ENCODE results near the gene TAOK3. TPM values are rescaled to one million over a fixed set of nuclear protein-coding genes. Genes with fewer than 3 reads are reported as not detected.

TAOK3 gene
- total RNA-seq, 2 donors from 2014 or later = 33.4 to 40.6 TPM

DNA sequence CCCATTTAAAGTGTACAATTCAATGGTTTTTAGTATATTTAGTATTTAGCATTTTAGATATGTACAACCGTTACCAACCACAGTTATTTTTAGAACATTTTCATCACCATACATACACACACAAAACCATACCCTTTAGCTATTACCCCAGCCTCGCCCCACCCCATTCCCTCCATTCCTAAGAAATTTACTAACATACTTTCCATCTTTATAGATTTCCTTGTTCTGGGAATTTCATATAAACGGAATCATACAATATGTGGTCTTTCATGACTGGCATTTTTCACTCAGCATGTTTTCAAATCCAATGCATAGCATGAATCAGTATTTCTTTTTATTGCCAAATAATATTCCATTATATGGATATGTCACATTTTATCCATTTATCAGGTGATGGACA, 101.5 kb downstream of the TAOK3 start:
- H3K27me3 ChIP-seq (ENCODE audit: control insufficient read depth, insufficient read depth, low read length, poor library complexity, severe bottlenecking) = no peaks in the 10 kb centered on the region
- H3K4me3 ChIP-seq (ENCODE audit: low read length) = no peak overlapping the region
- no peaks in the 10 kb centered on the region for H3K4me1 Mint-ChIP-seq
- H3K9me3 Mint-ChIP-seq = no peaks in the 10 kb centered on the region
- H3K36me3 Mint-ChIP-seq (ENCODE audit: low read depth) = no peaks in the 10 kb centered on the region
- H3K4me1 ChIP-seq (ENCODE audit: control insufficient read depth, insufficient read depth, low read length) = no peaks in the 10 kb centered on the region
- no peak for DNase-seq
- no peaks in the 10 kb centered on the region for H3K9me3 ChIP-seq (ENCODE audit: control insufficient read depth, low read length)
- no peaks in the 10 kb centered on the region for H3K27me3 Mint-ChIP-seq (ENCODE audit: insufficient read depth)
- no peak overlapping the region for H3K27ac Mint-ChIP-seq
- no peak overlapping the region for H3K9ac ChIP-seq (ENCODE audit: extremely low read depth, low read length, poor library complexity, severe bottlenecking)
- no peak overlapping the region for H3K4me3 Mint-ChIP-seq
- no peak overlapping the region for H3K27ac ChIP-seq (ENCODE audit: low read depth, low read length)
- TF ChIP-seq, protein P1, sequence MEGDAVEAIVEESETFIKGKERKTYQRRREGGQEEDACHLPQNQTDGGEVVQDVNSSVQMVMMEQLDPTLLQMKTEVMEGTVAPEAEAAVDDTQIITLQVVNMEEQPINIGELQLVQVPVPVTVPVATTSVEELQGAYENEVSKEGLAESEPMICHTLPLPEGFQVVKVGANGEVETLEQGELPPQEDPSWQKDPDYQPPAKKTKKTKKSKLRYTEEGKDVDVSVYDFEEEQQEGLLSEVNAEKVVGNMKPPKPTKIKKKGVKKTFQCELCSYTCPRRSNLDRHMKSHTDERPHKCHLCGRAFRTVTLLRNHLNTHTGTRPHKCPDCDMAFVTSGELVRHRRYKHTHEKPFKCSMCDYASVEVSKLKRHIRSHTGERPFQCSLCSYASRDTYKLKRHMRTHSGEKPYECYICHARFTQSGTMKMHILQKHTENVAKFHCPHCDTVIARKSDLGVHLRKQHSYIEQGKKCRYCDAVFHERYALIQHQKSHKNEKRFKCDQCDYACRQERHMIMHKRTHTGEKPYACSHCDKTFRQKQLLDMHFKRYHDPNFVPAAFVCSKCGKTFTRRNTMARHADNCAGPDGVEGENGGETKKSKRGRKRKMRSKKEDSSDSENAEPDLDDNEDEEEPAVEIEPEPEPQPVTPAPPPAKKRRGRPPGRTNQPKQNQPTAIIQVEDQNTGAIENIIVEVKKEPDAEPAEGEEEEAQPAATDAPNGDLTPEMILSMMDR (conservative IDR thresholded peaks at IDR 0.05) = no peak
- H3K36me3 ChIP-seq (ENCODE audit: control insufficient read depth, insufficient read depth, low read length) = no peaks in the 10 kb centered on the region
- 94 to 96% methylated on average over 2 to 3 of the region's 3 CpGs for WGBS, 2 experiments (ENCODE audit: insufficient coverage in 1 of 2, insufficient read length in 1 of 2)

DNA sequence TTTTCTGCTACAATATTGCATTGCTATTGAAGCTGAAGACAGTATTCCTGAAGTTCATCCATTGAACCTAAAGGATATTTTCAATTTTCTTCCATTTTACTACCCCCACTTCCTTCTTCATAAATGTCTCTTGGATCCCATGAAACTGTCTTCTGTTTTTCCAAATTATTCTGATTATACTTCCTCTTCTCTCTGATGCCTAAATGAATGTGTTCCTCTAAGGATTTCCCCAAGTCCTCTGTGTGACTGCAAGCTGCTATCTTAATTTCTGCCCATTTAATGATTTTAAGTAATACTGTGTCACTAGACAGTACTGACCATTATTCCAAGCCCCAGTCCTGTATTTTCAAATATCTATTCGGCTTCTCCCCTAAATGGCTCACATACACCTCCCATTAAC, 102.9 kb downstream of the TAOK3 start:
- no peaks in the 10 kb centered on the region for H3K4me1 ChIP-seq (ENCODE audit: control insufficient read depth, insufficient read depth, low read length)
- TF ChIP-seq, protein P1 (conservative IDR thresholded peaks at IDR 0.05) = no peak
- Mint-ChIP-seq H3K27ac (no peak overlapping the region), H3K4me1 (no peaks in the 10 kb centered on the region), H3K9me3 (no peaks in the 10 kb centered on the region), H3K27me3 (ENCODE audit: insufficient read depth) (no peaks in the 10 kb centered on the region), H3K36me3 (ENCODE audit: low read depth) (peaks cover 5% of the 10 kb centered on the region), H3K4me3 (no peak overlapping the region)
- H3K4me3 ChIP-seq (ENCODE audit: low read length) = no peak overlapping the region
- H3K27me3 ChIP-seq (ENCODE audit: control insufficient read depth, insufficient read depth, low read length, poor library complexity, severe bottlenecking) = no peaks in the 10 kb centered on the region
- no peak for DNase-seq
- 86 to 100% methylated on average over 1 of the region's 1 CpG for WGBS, 2 experiments (ENCODE audit: insufficient coverage in 1 of 2, insufficient read length in 1 of 2)
- H3K27ac ChIP-seq (ENCODE audit: low read depth, low read length) = no peak overlapping the region
- H3K9ac ChIP-seq (ENCODE audit: extremely low read depth, low read length, poor library complexity, severe bottlenecking) = no peak overlapping the region
- no peaks in the 10 kb centered on the region for H3K36me3 ChIP-seq (ENCODE audit: control insufficient read depth, insufficient read depth, low read length)
- no peaks in the 10 kb centered on the region for H3K9me3 ChIP-seq (ENCODE audit: control insufficient read depth, low read length)

DNA sequence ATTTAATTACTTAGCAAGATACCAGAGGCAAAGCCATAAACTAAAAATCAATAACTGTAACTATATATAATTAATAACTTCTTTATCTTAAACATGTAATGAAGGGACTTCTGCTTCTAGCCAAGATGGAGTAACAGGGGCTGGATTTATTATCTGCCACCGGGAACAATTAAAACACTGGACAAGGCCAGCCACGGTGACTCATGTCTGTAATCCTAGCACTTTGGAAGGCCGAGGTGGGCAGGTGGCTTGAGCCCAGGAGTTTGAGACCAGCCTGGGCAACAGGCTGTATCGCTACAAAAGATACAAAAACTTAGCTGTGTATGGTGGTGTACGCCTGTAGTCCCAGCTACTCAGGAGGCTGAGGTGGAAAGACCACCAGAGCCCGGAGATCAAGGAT, 113.6 kb downstream of the TAOK3 start:
- peaks cover 36% of the 10 kb centered on the region for H3K36me3 Mint-ChIP-seq (ENCODE audit: low read depth)
- WGBS, 2 experiments (ENCODE audit: insufficient coverage in 1 of 2, insufficient read length in 1 of 2) = 90 to 92% methylated on average over 2 to 6 of the region's 6 CpGs

More for the DNA sequence above, 113.6 kb downstream of the TAOK3 start:
- Histone ChIP-seq H3K9me3 (ENCODE audit: control insufficient read depth, low read length) (peaks cover 8% of the 10 kb centered on the region), H3K27ac (ENCODE audit: low read depth, low read length) (no peak overlapping the region), H3K36me3 (ENCODE audit: control insufficient read depth, insufficient read depth, low read length) (no peaks in the 10 kb centered on the region), H3K4me1 (ENCODE audit: control insufficient read depth, insufficient read depth, low read length) (no peaks in the 10 kb centered on the region), H3K27me3 (ENCODE audit: control insufficient read depth, insufficient read depth, low read length, poor library complexity, severe bottlenecking) (no peaks in the 10 kb centered on the region), H3K4me3 (ENCODE audit: low read length) (no peak overlapping the region), H3K9ac (ENCODE audit: extremely low read depth, low read length, poor library complexity, severe bottlenecking) (no peak overlapping the region)
- H3K27ac Mint-ChIP-seq = no peak overlapping the region
- no peaks in the 10 kb centered on the region for H3K27me3 Mint-ChIP-seq (ENCODE audit: insufficient read depth)
- TF ChIP-seq, protein P1 (conservative IDR thresholded peaks at IDR 0.05) = no peak
- H3K4me1 Mint-ChIP-seq = peaks cover 5% of the 10 kb centered on the region
- peaks cover 7% of the 10 kb centered on the region for H3K9me3 Mint-ChIP-seq
- DNase-seq = no peak
- H3K4me3 Mint-ChIP-seq = no peak overlapping the region

Data from endodermal cell (in vitro differentiated cells).